Activated CD8-positive, alpha-beta memory T cell treated with anti-CD3 and anti-CD28 coated beads for 36 hours (primary cell): ENCODE results near the gene ATG12. TPM values are rescaled to one million over a fixed set of nuclear protein-coding genes. Genes with fewer than 3 reads are reported as not detected.
"Not testable (repeated sequence)": the region's sequence is repeated elsewhere in the genome, so short reads cannot be mapped to it uniquely, and the experiment has no call there.

Source experiments
- CTCF ChIA-PET: fragments of 350-600 bp; sonication (Branson Sonifier 250); formaldehyde crosslinking; loops from one replicate; lab custom pipeline; 2021; ENCODE audit warnings: antibody characterized with exemption; lab: Charles Lee
- POLR2A ChIA-PET: fragments of 350-600 bp; sonication (Branson Sonifier 250); formaldehyde crosslinking; loops from one replicate; lab custom pipeline; 2021; ENCODE audit warnings: antibody characterized with exemption; lab: Charles Lee
- total RNA-seq, 2 experiments: library from RNA; stranded (reverse); gene quantifications; one replicate each; pipeline ENCODE4 v1.2.3, GENCODE V29; 2021

ATG12 gene
- total RNA-seq, 2 experiments from 2014 or later = 34.2 to 37.0 TPM

DNA sequence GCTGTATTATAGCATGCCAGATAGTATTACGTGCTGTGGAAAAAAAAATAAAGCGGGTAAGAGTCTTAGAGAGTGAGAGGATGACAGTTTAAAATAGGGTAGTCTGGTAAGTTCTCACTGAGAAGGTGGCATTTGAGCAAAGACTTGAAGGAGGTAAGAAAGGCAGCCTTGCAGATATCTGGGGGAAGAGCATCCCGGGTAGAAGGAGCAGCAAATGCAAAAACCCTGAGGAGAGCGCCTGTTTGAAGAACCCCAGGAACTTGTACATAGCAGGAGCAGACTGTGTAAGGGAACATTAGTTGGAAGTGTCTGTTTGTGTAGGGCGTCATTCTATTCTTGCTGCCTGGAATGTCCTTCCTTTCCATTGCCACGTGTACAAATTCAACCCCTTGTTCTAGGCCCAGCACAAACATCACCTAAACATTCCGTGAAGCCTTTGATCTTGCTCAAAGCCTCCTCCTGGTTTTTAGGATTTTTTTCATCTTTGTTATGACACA is 3.0 kb upstream of the ATG12 start:
- CTCF ChIA-PET = no interaction called here

DNA sequence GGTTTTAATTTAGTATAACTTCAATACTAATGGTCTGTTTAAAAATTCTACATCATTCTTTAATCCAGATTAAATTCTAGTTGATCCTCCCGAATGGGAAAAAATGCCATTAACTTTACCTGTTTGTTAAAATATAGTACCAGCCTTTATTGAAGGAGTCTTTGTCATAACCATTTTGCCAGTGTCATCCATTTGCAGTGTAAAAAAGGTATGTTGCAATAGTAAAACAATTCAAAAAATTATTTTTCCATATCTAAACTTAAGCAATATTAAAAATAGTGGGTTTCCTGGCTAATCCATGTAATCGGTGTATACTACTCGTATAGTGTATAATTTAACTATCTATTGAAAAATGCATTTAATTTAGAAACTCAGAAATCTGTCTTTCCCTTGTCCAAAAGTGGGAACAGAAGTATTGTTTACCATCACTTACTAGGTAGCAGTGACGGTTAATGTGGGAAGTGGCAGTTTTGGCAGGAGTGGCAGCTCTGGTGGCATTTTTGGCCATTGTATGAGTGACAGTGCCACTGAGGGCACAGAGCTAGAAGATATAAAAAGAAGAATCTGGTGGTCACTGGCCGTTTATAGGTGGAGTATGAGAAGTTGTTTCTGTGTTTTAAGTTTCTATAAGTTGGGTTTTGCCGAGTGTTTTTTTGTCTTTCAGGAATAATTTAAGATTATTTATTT is 2.2 kb upstream of the ATG12 start:
- CTCF ChIA-PET = interaction anchor here (1.2 kb wide), 1 partner anchor 12 kb away, joined by 3 read pairs; no protein-coding TSS in a partner anchor

More for the DNA sequence above, 3.0 kb upstream of the ATG12 start:
- POLR2A ChIA-PET = no interaction called here

DNA sequence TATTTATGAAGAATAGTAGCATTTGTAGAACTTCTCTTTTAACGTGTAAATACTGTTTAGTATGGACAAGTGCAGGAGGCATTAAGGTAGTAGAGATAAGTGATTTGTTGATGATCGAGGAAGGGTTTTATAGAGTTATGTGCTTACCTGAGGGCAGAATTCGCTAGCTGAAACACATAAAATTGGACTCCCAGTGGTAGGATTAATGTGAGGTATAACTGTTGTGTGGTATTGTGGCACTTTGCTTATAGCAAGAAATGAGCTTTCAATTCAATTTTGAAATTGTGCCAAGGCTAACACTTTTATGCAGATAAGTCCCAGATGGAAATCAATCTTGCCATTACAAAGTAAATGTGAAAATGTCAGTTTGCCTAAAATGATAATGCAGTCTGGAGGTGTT is 1.6 kb upstream of the ATG12 start:
- CTCF ChIA-PET = interaction anchor here (1.2 kb wide), 1 partner anchor 13 kb away, joined by 3 read pairs; no protein-coding TSS in a partner anchor
- POLR2A ChIA-PET = interaction anchor here (0.9 kb wide), 1 partner anchor 242 kb away, joined by 3 read pairs; the partner anchor contains the start of gene COMMD10

More for the DNA sequence above, 2.2 kb upstream of the ATG12 start:
- POLR2A ChIA-PET = interaction anchor here (0.9 kb wide), 1 partner anchor 241 kb away, joined by 3 read pairs; the partner anchor contains the start of gene COMMD10

DNA sequence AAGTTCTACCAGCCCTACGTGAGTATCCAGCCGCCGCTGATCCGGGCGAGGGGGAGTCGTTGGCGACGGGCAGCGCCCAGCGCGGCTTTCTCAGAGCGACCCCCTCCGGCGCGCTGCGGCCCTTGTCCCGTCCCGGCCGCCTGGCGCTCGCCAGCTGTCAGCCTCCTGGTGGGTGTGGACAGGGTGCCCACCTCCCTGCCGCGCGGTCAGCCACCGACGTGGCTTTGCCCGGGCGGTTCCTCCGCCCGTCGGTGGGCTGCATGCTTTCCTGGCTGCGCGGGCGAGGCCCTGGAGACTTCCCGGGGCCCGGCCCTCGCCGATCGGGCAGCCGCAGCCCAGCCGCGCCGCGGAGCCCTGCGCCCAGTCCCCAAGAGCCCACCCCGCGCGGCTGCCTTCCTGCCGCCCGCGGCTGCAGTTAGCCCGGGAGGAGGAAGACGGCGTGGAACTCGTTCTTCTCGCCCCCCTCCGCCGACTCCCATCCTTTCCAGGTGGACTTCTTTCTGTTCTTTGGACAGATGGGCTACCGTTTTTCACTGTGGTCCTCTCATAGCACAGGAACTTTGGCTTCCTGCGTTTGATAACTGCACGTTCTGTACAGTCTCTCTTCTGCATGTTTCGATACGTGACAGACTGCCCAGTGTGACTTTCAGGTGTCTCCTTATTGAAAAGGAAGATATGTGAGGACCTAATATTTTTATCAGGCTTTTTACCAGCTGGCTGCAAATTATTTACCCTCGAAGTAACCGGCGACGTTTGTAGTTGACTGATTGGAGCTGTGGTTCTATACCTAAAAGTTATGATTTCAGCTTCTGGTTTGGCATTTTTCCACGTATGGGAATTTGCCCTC is 947 bp upstream of the ATG12 start:
- POLR2A ChIA-PET = interaction anchor here (0.6 to 1.2 kb wide), 3 partner anchors 190 to 242 kb away, joined by 3 to 4 read pairs (median 3); partner anchors contain the start of genes ARL14EPL, COMMD10 and TMED7
- CTCF ChIA-PET = interaction anchor here (1.1 to 1.2 kb wide), 2 partner anchors 14 to 207 kb away, joined by 3 read pairs; no protein-coding TSS in a partner anchor

DNA sequence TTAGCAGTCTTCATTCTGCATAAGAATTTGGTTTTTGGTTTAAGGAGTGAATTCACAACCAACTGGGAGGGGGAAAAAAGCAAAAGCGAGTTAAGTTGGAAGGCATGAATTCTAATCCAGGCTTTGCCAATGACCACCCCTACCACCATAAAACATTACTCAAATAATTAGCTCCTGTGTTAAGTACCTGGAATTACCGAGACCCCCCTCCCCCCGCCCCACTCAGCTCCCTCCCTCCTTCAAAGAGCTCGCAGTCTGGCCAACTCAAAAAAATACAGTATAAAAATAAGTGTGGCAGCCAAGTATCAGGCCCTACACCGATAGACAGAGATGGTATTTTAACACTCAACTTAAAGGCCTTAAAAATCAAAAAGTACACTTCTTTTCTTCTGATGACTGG is 492 bp downstream of the ATG12 start:
- ChIA-PET POLR2A (interaction anchor here (0.8 to 1.2 kb wide), 2 partner anchors 216 to 296 kb away, joined by 3 to 4 read pairs; partner anchors contain the start of genes FEM1C and TMED7), CTCF (interaction anchor here (0.9 to 1.1 kb wide), 3 partner anchors 206 to 244 kb away, joined by 3 read pairs; partner anchors contain the start of gene COMMD10)

DNA sequence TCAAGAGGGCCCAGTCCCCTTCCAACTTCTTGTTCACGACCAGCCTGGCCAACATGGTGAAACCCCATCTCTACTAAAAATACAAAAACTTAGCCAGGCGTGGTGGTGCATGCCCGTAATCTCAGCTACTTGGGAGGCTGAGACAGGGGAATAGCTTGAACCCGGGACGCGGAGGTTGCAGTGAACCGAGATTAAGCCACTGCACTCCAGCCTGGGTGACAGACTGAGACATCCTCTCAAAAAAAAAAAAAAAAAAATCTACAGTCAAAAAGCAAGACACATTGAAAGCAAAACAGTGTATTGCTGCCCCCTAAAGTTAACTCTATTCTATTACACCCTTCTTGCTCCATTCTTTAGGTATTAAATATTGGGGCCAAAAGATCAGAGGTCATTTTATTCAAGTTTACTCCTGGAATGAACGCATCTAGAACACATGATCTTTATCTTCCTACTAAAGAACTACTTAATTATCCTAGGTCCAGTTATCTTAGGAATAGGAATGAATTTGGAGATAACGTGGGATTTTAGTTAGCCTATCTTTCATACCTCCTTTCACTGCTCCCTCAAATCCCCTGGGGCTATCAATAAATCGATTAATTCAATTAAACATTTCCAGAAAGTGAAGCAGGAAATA is 2.4 kb downstream of the ATG12 start:
- ChIA-PET POLR2A (no interaction called here), CTCF (interaction anchor here (0.7 to 1.7 kb wide), 6 partner anchors 17 to 288 kb away, joined by 3 to 8 read pairs (median 4); no protein-coding TSS in a partner anchor)

DNA sequence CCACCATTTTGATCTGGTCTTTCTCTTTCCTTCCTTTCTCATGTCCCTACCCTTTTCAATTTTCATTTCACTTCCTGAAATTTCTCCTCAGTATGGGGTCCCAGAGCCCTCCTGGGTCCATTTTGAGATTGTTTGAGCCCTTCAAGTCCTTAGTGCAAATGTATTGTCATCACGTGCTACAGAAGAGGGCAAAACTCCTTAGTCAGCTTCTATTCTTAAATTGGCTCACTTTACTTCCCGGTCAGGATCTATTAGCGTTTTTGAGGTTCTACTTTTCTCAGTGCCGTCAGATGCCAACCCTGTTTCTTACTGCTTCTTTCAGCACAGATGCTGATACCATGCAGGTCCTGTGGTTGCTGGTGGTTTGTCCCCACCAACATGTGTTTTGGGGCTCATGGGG is 5.9 kb downstream of the ATG12 start:
- POLR2A ChIA-PET = no interaction called here
- CTCF ChIA-PET = no interaction called here

DNA sequence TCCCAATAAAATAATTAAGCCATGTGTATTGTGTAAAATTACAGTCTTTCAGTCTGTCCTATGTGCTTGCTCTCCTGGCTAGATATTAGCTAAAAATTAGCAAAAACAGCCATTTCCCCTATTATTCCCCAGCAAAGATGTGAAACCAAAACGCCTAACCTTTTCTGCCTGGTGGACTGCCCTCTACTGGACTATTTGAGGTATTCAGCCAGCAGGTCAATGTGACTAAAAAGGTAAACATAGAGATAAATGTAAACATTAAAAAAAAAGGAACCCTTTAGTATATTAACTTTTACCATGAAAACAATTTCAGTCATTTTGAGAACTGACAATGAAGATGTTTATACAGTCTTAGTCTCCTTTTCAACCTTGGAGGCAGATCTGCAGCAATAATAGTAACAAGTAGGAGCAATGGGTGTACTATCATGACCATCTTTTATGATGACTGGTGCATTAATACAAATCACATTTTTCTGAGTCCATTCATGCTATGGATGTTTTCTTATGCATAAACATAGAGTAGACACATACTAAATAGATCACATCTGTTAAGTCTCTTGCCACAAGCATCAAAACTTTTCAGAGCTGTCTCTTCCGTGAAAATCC is 10.1 kb downstream of the ATG12 start:
- ChIA-PET POLR2A (no interaction called here), CTCF (interaction anchor here (0.6 kb wide), 1 partner anchor 15 kb away, joined by 4 read pairs; no protein-coding TSS in a partner anchor)

DNA sequence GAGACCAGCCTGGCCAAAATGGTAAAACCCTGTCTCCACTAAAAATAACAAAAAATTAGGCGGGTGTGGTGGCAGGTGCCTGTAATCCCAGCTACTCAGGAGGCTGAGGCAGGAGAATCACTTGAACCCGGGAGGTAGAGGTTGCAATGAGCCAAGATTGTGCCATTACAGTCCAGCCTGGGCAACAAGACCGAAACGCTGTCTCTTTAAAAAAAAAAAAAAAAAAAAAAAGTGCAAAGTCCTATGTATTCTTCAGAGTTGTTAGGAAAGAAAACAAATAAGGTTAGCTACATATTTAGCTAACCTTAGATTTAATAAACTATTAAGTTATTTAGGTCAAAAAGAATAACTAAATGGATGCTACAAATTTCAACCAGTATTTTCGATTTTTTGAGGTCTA is 11.5 kb downstream of the ATG12 start:
- POLR2A ChIA-PET = no interaction called here

DNA sequence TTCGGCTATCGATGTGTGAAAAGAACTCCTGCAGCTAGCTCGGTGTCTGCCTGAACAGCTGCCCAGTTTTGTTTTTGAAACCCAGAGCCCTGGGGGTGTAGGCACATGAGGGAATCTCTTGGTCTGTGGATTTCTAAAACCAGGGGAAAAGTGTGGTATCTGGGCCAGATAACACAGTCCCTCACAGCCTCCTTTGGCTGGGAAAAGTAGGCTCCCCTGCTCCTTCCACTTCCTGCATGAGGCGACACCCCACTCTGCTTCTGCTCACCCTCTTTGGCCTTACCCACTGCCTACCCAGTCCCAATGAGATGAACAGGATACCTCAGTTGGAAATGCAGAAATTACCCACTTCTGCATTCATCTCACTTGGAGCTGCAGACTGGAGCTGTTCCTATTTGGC is 15.4 kb downstream of the ATG12 start:
- POLR2A ChIA-PET = no interaction called here

More for the DNA sequence above, 11.5 kb downstream of the ATG12 start:
- CTCF ChIA-PET = no interaction called here

DNA sequence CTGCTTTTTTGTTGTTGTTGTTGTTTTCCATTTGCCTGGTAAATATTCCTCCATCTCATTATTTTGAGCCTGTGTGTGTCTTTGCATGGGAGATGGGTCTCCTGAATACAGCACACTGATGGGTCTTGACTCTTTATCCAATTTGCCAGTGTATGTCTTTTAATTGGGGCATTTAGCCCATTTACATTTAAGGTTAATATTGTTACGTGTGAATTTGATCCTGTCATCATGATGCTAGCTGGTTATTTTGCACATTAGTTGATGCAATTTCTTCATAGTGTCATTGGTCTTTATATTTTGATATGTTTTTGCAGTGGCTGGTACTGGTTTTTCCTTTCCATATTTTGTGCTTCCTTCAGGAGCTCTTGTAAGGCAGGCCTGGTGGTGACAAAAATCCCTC is 16.4 kb downstream of the ATG12 start:
- CTCF ChIA-PET, POLR2A ChIA-PET: not testable (repeated sequence)

More for the DNA sequence above, 15.4 kb downstream of the ATG12 start:
- CTCF ChIA-PET = no interaction called here

DNA sequence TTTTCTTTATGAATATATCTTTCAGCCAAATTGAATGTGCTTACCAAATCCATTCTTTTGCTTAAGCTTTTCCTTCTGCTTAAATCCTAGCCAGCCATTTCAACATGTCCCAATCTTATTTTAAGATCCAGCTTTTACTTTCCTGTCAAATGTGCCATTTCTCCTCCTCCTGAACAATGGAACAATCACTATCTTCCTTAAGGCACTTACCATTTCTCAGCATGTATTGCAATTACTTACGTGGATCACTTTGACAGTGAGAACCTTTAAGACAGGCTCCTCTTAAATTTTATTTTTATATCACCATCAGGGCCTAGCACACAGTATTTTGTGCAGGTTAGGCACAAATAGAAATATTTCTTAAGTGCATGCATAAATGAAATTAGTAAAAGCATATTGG is 20.5 kb downstream of the ATG12 start:
- CTCF ChIA-PET = no interaction called here

DNA sequence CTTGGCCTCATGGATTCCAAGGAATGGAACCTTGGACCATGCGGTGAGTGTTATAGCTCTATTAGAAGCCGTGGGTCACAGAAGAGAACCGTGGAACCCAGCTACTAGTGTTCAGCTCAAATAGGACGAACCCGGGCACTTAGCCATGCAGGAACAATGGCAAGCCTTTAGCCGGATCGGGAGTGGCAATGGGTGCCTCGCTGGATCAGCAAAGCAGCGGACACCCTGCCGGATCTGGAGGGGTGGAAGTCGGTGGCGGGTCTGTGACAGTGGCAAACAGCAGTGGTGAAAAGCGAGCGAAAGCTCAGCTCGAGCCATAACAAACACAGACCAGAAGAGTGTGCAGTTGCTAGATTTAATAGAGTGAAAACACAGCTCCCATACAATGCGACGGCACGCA is 22.5 kb downstream of the ATG12 start:
- ChIA-PET CTCF (interaction anchor here (0.6 kb wide), 1 partner anchor 8 kb away, joined by 3 read pairs; no protein-coding TSS in a partner anchor), POLR2A (no interaction called here)

More for the DNA sequence above, 20.5 kb downstream of the ATG12 start:
- POLR2A ChIA-PET = no interaction called here

DNA sequence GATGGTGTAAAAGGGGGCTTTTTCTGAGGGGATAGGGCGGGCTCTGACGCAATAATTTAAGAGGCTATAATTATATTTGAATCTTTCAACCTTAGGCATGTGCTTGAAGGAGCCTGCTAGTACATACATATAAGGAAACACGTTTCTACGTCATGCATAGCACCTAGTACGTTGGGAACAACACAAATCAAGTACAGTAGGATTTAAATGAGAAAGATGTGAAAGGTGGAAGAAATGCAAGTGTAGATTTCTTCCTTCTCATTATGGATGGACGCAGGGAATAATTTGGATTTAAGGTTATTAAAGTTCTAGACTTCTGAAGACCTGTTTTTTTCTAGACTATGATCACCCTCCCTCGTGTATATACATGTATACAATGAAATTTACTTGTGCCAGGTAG is 24.0 kb downstream of the ATG12 start:
- CTCF ChIA-PET = no interaction called here
- POLR2A ChIA-PET = no interaction called here

DNA sequence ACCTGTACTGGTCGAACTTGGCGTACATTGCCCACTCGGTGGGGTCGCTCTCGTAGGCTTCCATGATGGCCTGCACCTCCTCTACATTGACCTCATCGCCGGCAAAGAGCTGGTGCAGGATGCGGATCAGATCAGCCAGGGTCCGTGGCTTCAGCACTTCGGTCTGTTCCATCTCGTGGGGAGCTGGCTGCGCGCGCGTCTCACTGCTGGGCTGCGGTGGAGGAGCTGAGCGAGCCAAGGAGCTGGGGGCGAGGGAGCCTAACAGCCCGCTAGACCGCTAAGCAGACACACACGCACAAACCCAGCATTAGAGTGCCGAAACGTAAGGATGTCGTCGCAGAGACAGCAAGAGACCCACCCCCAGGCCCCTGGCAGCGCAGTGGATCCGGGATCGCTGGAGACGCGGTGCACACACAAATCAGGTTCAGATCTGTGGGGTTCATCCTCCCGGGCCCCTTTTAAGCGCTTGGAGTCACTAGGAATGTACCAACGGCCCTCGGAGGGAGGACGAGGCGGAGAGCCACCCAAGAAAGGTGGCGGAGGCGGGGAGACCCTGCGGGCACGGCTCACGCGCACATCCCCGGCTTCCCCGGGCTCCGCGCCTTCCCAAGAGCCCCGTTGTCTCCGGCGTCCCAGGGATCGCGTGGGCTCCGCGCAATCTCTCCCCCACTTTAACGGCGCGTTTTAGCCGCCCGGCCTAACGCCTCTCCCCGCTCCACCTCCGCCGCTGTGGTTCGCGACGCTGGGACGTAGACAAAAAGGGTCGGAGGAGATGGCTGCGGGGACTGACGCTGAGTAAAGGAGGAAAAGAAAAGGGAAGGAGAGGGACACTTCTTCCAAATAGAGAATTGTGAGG is 24.9 kb downstream of the ATG12 start, which contains the start of gene CDO1:
TSS of gene CDO1 (minus strand) at position 434 of the 856 bp plus-strand sequence. CDS start at position 172, 262 bp downstream.
- CTCF ChIA-PET = interaction anchor here (1.0 kb wide), 1 partner anchor 14 kb away, joined by 4 read pairs; no protein-coding TSS in a partner anchor
- POLR2A ChIA-PET = interaction anchor here (0.9 kb wide), 1 partner anchor 251 kb away, joined by 3 read pairs; no protein-coding TSS in a partner anchor

DNA sequence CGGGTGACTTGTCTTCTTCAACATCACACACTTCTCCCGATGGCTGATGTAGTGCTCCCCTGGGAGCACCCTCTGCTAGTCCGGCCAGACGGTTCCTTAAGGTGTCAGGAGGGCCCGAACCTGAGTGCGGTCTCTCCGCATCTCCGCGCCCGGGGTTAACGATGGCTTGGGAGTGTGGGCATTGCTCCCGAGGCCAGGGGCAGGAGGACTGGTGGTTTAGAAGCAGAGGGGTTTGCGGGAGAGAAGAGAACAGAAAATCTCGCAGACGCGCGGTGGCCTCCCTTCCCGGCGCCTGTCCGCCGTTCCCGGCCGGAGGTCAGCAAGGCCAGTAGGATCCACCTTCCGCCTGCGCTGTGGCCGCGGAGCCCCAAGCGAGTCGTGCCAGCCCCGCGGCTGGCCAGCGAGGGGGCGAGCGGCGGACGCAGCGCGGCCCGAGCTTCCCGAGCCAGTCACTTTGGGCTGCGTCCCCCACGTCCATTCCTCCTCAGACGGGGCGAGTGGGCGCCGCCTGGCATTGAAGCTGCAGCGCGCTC is 25.6 kb downstream of the ATG12 start:
- CTCF ChIA-PET = interaction anchor here (1.0 kb wide), 1 partner anchor 15 kb away, joined by 4 read pairs; no protein-coding TSS in a partner anchor
- POLR2A ChIA-PET = interaction anchor here (0.9 kb wide), 1 partner anchor 252 kb away, joined by 3 read pairs; no protein-coding TSS in a partner anchor
